ENCODE measurements around the gene RPL28.

GRCh38 chr19:55368106-55368505 lies 17.6 kb upstream of the RPL28 start:
- TF ChIP-seq ZNF140 (tag by site-specific recombination; IDR thresholded peaks at IDR 0.05): no peak
- no peak for TF ChIP-seq PATZ1 (tag by site-specific recombination; IDR thresholded peaks at IDR 0.05)
- no peak for TF ChIP-seq REST (tag by site-specific recombination; IDR thresholded peaks at IDR 0.05)
- TF ChIP-seq PRDM6 (tag by site-specific recombination; IDR thresholded peaks at IDR 0.05): no peak
- TF ChIP-seq CTCF (tag by site-specific recombination; IDR thresholded peaks at IDR 0.05): no peak
- TF ChIP-seq MZF1 (tag by site-specific recombination; IDR thresholded peaks at IDR 0.05; ENCODE audit: borderline replicate concordance): no peak
- no peak for TF ChIP-seq ZNF266 (tag by site-specific recombination; IDR thresholded peaks at IDR 0.05; ENCODE audit: low read depth)
- TF ChIP-seq MYNN (tag by site-specific recombination; IDR thresholded peaks at IDR 0.05; ENCODE audit: borderline replicate concordance): no peak
- TF ChIP-seq YY1 (tag by site-specific recombination; IDR thresholded peaks at IDR 0.05): no peak
- TF ChIP-seq SP7 (tag by site-specific recombination; IDR thresholded peaks at IDR 0.05): no peak
